ENCODE results near the gene LIPC. TPM values are rescaled to one million over a fixed set of nuclear protein-coding genes. Genes with fewer than 3 reads are reported as not detected.

Gene LIPC
- polyA plus RNA-seq, 1 experiment: 0.31 TPM

- no peak for TF ChIP-seq CTCF (IDR thresholded peaks at IDR 0.05; ENCODE audit: insufficient read depth, low read depth, low read length)
- no peak for DNase-seq (ENCODE audit: low read depth)
- H3K27me3 ChIP-seq (ENCODE audit: control insufficient read depth, insufficient read depth, low read length): no peaks in the 10 kb centered on the region
- ChIA-PET CTCF (no interaction called here), POLR2A (no interaction called here)
- H3K36me3 ChIP-seq (ENCODE audit: control insufficient read depth, insufficient read depth, low read length): no peaks in the 10 kb centered on the region
- no peak overlapping the region for H3K4me3 ChIP-seq (ENCODE audit: low read depth, low read length)
Measured at GRCh38 chr15:58427987-58428386, 3.8 kb upstream of the LIPC start.

GRCh38 chr15:58430224-58430787 is 1.5 kb upstream of the LIPC start:
- no peak for DNase-seq (ENCODE audit: low read depth)
- H3K4me3 ChIP-seq (ENCODE audit: low read depth, low read length): no peak overlapping the region
- ChIA-PET CTCF (interaction anchor here (0.7 kb wide), 1 partner anchor 10 kb away, joined by 3 read pairs; no protein-coding TSS in a partner anchor), POLR2A (interaction anchor here (0.6 kb wide), 1 partner anchor 320 kb away, joined by 6 read pairs; no protein-coding TSS in a partner anchor)
- TF ChIP-seq CTCF (IDR thresholded peaks at IDR 0.05; ENCODE audit: insufficient read depth, low read depth, low read length): no peak
- no peaks in the 10 kb centered on the region for H3K36me3 ChIP-seq (ENCODE audit: control insufficient read depth, insufficient read depth, low read length)
- no peaks in the 10 kb centered on the region for H3K27me3 ChIP-seq (ENCODE audit: control insufficient read depth, insufficient read depth, low read length)

GRCh38 chr15:58432401-58432800 is 610 bp downstream of the LIPC start:
- DNase-seq (ENCODE audit: low read depth): peak; percentile 9
- POLR2A ChIA-PET: no interaction called here
- Histone ChIP-seq H3K36me3 (ENCODE audit: control insufficient read depth, insufficient read depth, low read length) (no peaks in the 10 kb centered on the region), H3K4me3 (ENCODE audit: low read depth, low read length) (no peak overlapping the region), H3K27me3 (ENCODE audit: control insufficient read depth, insufficient read depth, low read length) (no peaks in the 10 kb centered on the region)
- CTCF ChIA-PET: no interaction called here
- no peak for TF ChIP-seq CTCF (IDR thresholded peaks at IDR 0.05; ENCODE audit: insufficient read depth, low read depth, low read length)

GRCh38 chr15:58433597-58434333 is 2.0 kb downstream of the LIPC start:
- no peak overlapping the region for H3K4me3 ChIP-seq (ENCODE audit: low read depth, low read length)
- H3K36me3 ChIP-seq (ENCODE audit: control insufficient read depth, insufficient read depth, low read length): no peaks in the 10 kb centered on the region
- ChIA-PET CTCF (interaction anchor here (1.2 kb wide), 1 partner anchor 117 kb away, joined by 5 read pairs; no protein-coding TSS in a partner anchor), POLR2A (no interaction called here)
- H3K27me3 ChIP-seq (ENCODE audit: control insufficient read depth, insufficient read depth, low read length): no peaks in the 10 kb centered on the region
- no peak for TF ChIP-seq CTCF (IDR thresholded peaks at IDR 0.05; ENCODE audit: insufficient read depth, low read depth, low read length)
- DNase-seq (ENCODE audit: low read depth): no peak

- ChIA-PET POLR2A (no interaction called here), CTCF (interaction anchor here (1.2 kb wide), 1 partner anchor 116 kb away, joined by 5 read pairs; no protein-coding TSS in a partner anchor)
- H3K4me3 ChIP-seq (ENCODE audit: low read depth, low read length): no peak overlapping the region
- no peaks in the 10 kb centered on the region for H3K36me3 ChIP-seq (ENCODE audit: control insufficient read depth, insufficient read depth, low read length)
- no peak for TF ChIP-seq CTCF (IDR thresholded peaks at IDR 0.05; ENCODE audit: insufficient read depth, low read depth, low read length)
- DNase-seq (ENCODE audit: low read depth): no peak
- no peaks in the 10 kb centered on the region for H3K27me3 ChIP-seq (ENCODE audit: control insufficient read depth, insufficient read depth, low read length)
Measured at GRCh38 chr15:58434334-58434875, 2.6 kb downstream of the LIPC start.

All from BJ (cell line).